NT2/D1 (cell line): ENCODE results near the gene PICALM.

Experiments used
- YY1 ChIP-seq: IDR thresholded peaks from 2 replicates; pipeline ENCODE4 v1.6.1; 2011; ENCODE audit not compliant: insufficient read length, insufficient read depth
- ZNF274 ChIP-seq: IDR thresholded peaks from 2 replicates; pipeline ENCODE4 v1.6.1; 2011; ENCODE audit warnings: mild to moderate bottlenecking, low read depth, low read length

DNA sequence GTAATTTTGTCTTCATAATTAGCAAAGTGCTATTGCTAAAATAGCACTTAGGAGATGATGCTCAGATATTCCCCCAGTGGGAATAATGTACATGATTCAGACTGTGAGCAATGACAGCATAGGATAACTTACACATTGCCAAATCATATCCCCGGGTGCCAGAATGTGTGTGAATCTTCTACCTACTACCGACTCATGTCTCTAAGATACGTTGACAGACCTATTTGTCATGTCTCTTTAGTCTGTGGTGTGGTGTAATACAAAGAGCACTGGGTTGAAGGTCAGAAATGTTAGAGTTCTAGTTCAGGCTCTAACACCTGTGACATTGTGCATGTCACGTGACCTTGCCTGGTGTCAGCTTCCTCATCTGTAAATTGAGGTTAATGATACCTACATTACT is 31.0 kb upstream of the PICALM start:
- no peak for TF ChIP-seq ZNF274
- TF ChIP-seq YY1 = no peak
